ENCODE measurements around the gene MYH14.

Gene MYH14

GRCh38 chr19:50280983-50281382 is 77.6 kb downstream of the MYH14 start:
- Histone ChIP-seq H4K20me1 (ENCODE audit: low read depth, low read length) (no peaks in the 10 kb centered on the region), H3K27me3 (ENCODE audit: low read length) (no peaks in the 10 kb centered on the region), H3K4me2 (ENCODE audit: low read depth, low read length, poor library complexity, severe bottlenecking) (no peak overlapping the region), H3K9ac (ENCODE audit: low read length) (no peak overlapping the region), H3K9me3 (ENCODE audit: insufficient read depth, low read length) (no peaks in the 10 kb centered on the region), H3K9me2 (replicated peaks; ENCODE audit: insufficient read depth, low read length) (no peaks in the 10 kb centered on the region), H3K36me3 (ENCODE audit: low read length) (no peaks in the 10 kb centered on the region), H3K27ac (ENCODE audit: low read depth, low read length) (no peak overlapping the region), H3F3A (ENCODE audit: insufficient read depth) (no peaks in the 10 kb centered on the region), H3K79me2 (ENCODE audit: insufficient read depth, low read length) (no peaks in the 10 kb centered on the region), H2AFZ (ENCODE audit: low read depth, low read length, severe bottlenecking) (no peak overlapping the region), H3K4me3 (ENCODE audit: insufficient read depth, low read length, poor library complexity, severe bottlenecking) (no peak overlapping the region)
- TF ChIP-seq EZH2phosphoT487 (conservative IDR thresholded peaks at IDR 0.05; ENCODE audit: low read length) (no peak), CTCF (IDR thresholded peaks at IDR 0.05; ENCODE audit: insufficient read depth, low read length, poor library complexity, severe bottlenecking) (no peak)

GRCh38 chr19:50281491-50281890 is 78.1 kb downstream of the MYH14 start:
- Histone ChIP-seq H3K79me2 (ENCODE audit: insufficient read depth, low read length) (no peaks in the 10 kb centered on the region), H3K4me2 (ENCODE audit: low read depth, low read length, poor library complexity, severe bottlenecking) (no peak overlapping the region), H3K9ac (ENCODE audit: low read length) (no peak overlapping the region), H3K36me3 (ENCODE audit: low read length) (no peaks in the 10 kb centered on the region), H3K27ac (ENCODE audit: low read depth, low read length) (no peak overlapping the region), H3K4me3 (ENCODE audit: insufficient read depth, low read length, poor library complexity, severe bottlenecking) (no peak overlapping the region), H4K20me1 (ENCODE audit: low read depth, low read length) (no peaks in the 10 kb centered on the region), H3F3A (ENCODE audit: insufficient read depth) (no peaks in the 10 kb centered on the region), H3K27me3 (ENCODE audit: low read length) (no peaks in the 10 kb centered on the region), H2AFZ (ENCODE audit: low read depth, low read length, severe bottlenecking) (no peak overlapping the region), H3K9me2 (replicated peaks; ENCODE audit: insufficient read depth, low read length) (no peaks in the 10 kb centered on the region), H3K9me3 (ENCODE audit: insufficient read depth, low read length) (no peaks in the 10 kb centered on the region; the same call in 1 of the 2 replicates)
- TF ChIP-seq CTCF (IDR thresholded peaks at IDR 0.05; ENCODE audit: insufficient read depth, low read length, poor library complexity, severe bottlenecking) (no peak), EZH2phosphoT487 (conservative IDR thresholded peaks at IDR 0.05; ENCODE audit: low read length) (no peak)

- Histone ChIP-seq H3K9me3 (ENCODE audit: insufficient read depth, low read length) (no peaks in the 10 kb centered on the region; the same call in 1 of the 2 replicates), H2AFZ (ENCODE audit: low read depth, low read length, severe bottlenecking) (no peak overlapping the region), H3K4me3 (ENCODE audit: insufficient read depth, low read length, poor library complexity, severe bottlenecking) (no peak overlapping the region), H4K20me1 (ENCODE audit: low read depth, low read length) (no peaks in the 10 kb centered on the region), H3K4me2 (ENCODE audit: low read depth, low read length, poor library complexity, severe bottlenecking) (no peak overlapping the region), H3K27ac (ENCODE audit: low read depth, low read length) (no peak overlapping the region), H3K36me3 (ENCODE audit: low read length) (no peaks in the 10 kb centered on the region), H3K9ac (ENCODE audit: low read length) (no peak overlapping the region), H3K27me3 (ENCODE audit: low read length) (no peaks in the 10 kb centered on the region), H3K79me2 (ENCODE audit: insufficient read depth, low read length) (no peaks in the 10 kb centered on the region), H3F3A (ENCODE audit: insufficient read depth) (no peaks in the 10 kb centered on the region), H3K9me2 (replicated peaks; ENCODE audit: insufficient read depth, low read length) (no peaks in the 10 kb centered on the region)
- no peak for TF ChIP-seq EZH2phosphoT487 (conservative IDR thresholded peaks at IDR 0.05; ENCODE audit: low read length)
- TF ChIP-seq CTCF (IDR thresholded peaks at IDR 0.05; ENCODE audit: insufficient read depth, low read length, poor library complexity, severe bottlenecking): no peak
These were observed 82.4 kb downstream of the MYH14 start for GRCh38 chr19:50285833-50286232.
